A549 (cell line): ENCODE results near the gene NTN1.

Experiments used
- CBX2 ChIP-seq: fragments of 200-600 bp; sonication (generic); IDR thresholded peaks from 2 replicates; pipeline ENCODE4 v1.6.1; 2016; ENCODE audit warnings: low read depth, mild to moderate bottlenecking, borderline replicate concordance
- CBX8 ChIP-seq: fragments of 200-600 bp; sonication (generic); IDR thresholded peaks from 2 replicates; pipeline ENCODE4 v1.6.1; 2016
- NR3C1 ChIP-seq: fragments of >200 bp; sonication (Bioruptor Twin); formaldehyde crosslinking; IDR thresholded peaks from 3 replicates; pipeline ENCODE4 v1.6.1; 2017
- POLR2A ChIP-seq: IDR thresholded peaks from 2 replicates; pipeline ENCODE4 v1.6.1; 2012; ENCODE audit warnings: mild to moderate bottlenecking, low read length
- RARB ChIP-seq: fragments of 250-450 bp; sonication (Bioruptor Pico); IDR thresholded peaks from 2 replicates; pipeline ENCODE4 v1.8.0; 2021; ENCODE audit warnings: mild to moderate bottlenecking, moderate library complexity
- SREBF2 ChIP-seq: fragments of 450-650 bp; IDR thresholded peaks from 2 replicates; pipeline ENCODE4 v1.6.1; 2014; ENCODE audit warnings: mild to moderate bottlenecking, moderate library complexity
- TF ChIP-seq, protein P1 (sequence below): fragments of >200 bp; sonication (Bioruptor Twin); formaldehyde crosslinking; IDR thresholded peaks from 3 replicates; pipeline ENCODE4 v1.5.1; 2016
- TF ChIP-seq, protein P2 (sequence below): fragments of 250-450 bp; sonication (Bioruptor Pico); IDR thresholded peaks from 2 replicates; pipeline ENCODE4 v1.5.0; 2021; ENCODE audit warnings: mild to moderate bottlenecking, moderate library complexity, borderline replicate concordance
- TF ChIP-seq, protein P3 (sequence below): fragments of 200-600 bp; sonication (generic); IDR thresholded peaks from 2 replicates; pipeline ENCODE4 v1.6.1; 2016; ENCODE audit warnings: antibody characterized with exemption, mild to moderate bottlenecking, moderate library complexity

DNA sequence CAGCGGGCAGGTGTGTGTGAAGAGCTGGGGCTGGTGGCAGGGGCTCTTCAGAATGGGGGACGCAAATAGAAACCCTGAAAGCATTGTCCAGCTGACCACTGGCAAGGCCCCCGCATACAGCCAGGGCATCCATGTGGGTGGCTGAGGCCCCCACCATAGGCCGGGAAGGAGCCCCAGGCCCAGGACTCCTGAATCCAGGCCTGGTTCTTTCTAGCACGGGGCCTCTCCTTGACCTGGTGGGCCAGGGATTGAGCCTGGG lies 200.5 kb downstream of the NTN1 start:
- TF ChIP-seq CBX8 (no peak), RARB (CRISPR knock-in tag) (no peak), POLR2A (no peak), SREBF2 (no peak), NR3C1 (no peak), CBX2 (no peak)
- TF ChIP-seq, protein P1, sequence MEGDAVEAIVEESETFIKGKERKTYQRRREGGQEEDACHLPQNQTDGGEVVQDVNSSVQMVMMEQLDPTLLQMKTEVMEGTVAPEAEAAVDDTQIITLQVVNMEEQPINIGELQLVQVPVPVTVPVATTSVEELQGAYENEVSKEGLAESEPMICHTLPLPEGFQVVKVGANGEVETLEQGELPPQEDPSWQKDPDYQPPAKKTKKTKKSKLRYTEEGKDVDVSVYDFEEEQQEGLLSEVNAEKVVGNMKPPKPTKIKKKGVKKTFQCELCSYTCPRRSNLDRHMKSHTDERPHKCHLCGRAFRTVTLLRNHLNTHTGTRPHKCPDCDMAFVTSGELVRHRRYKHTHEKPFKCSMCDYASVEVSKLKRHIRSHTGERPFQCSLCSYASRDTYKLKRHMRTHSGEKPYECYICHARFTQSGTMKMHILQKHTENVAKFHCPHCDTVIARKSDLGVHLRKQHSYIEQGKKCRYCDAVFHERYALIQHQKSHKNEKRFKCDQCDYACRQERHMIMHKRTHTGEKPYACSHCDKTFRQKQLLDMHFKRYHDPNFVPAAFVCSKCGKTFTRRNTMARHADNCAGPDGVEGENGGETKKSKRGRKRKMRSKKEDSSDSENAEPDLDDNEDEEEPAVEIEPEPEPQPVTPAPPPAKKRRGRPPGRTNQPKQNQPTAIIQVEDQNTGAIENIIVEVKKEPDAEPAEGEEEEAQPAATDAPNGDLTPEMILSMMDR = no peak
- TF ChIP-seq, protein P2, sequence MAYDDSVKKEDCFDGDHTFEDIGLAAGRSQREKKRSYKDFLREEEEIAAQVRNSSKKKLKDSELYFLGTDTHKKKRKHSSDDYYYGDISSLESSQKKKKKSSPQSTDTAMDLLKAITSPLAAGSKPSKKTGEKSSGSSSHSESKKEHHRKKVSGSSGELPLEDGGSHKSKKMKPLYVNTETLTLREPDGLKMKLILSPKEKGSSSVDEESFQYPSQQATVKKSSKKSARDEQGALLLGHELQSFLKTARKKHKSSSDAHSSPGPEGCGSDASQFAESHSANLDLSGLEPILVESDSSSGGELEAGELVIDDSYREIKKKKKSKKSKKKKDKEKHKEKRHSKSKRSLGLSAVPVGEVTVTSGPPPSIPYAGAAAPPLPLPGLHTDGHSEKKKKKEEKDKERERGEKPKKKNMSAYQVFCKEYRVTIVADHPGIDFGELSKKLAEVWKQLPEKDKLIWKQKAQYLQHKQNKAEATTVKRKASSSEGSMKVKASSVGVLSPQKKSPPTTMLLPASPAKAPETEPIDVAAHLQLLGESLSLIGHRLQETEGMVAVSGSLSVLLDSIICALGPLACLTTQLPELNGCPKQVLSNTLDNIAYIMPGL (CRISPR knock-in tag) = no peak
- TF ChIP-seq, protein P3, sequence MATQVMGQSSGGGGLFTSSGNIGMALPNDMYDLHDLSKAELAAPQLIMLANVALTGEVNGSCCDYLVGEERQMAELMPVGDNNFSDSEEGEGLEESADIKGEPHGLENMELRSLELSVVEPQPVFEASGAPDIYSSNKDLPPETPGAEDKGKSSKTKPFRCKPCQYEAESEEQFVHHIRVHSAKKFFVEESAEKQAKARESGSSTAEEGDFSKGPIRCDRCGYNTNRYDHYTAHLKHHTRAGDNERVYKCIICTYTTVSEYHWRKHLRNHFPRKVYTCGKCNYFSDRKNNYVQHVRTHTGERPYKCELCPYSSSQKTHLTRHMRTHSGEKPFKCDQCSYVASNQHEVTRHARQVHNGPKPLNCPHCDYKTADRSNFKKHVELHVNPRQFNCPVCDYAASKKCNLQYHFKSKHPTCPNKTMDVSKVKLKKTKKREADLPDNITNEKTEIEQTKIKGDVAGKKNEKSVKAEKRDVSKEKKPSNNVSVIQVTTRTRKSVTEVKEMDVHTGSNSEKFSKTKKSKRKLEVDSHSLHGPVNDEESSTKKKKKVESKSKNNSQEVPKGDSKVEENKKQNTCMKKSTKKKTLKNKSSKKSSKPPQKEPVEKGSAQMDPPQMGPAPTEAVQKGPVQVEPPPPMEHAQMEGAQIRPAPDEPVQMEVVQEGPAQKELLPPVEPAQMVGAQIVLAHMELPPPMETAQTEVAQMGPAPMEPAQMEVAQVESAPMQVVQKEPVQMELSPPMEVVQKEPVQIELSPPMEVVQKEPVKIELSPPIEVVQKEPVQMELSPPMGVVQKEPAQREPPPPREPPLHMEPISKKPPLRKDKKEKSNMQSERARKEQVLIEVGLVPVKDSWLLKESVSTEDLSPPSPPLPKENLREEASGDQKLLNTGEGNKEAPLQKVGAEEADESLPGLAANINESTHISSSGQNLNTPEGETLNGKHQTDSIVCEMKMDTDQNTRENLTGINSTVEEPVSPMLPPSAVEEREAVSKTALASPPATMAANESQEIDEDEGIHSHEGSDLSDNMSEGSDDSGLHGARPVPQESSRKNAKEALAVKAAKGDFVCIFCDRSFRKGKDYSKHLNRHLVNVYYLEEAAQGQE = no peak
